Left lung (tissue), 10 donors: ENCODE results near the gene OTUB2. TPM values are rescaled to one million over a fixed set of nuclear protein-coding genes. Genes with fewer than 3 reads are reported as not detected.

Source experiments
- ATAC-seq: fragments of 200-7000 bp; cut with Tn5 transposase; one replicate; pipeline ENCODE4 v1.9.1; 2020; ENCODE audit warnings: moderate library complexity
- DNase-seq, 4 donors: peaks; one replicate each; pipeline ENCODE4 v3.0.0-alpha.2; 2013 to 2020
- H3K27ac ChIP-seq, 2 donors: fragments of 200-600 bp; sonication (generic) in 1 of 2; one replicate each; pipeline versions ENCODE4 v1.5.0 to v1.8.0; 2020 to 2021
- H3K27me3 ChIP-seq, 2 donors: fragments of 200-600 bp; sonication (generic) in 1 of 2; one replicate each; pipeline versions ENCODE4 v1.5.0 to v1.8.0; 2020 to 2021
- H3K36me3 ChIP-seq, 2 donors: fragments of 200-600 bp; sonication (generic) in 1 of 2; one replicate each; pipeline versions ENCODE4 v1.5.0 to v1.8.0; 2020 to 2021
- H3K4me1 ChIP-seq, 2 donors: fragments of 200-600 bp; one replicate each; pipeline ENCODE4 v1.8.0; 2021
- H3K4me3 ChIP-seq, 2 donors: fragments of 200-600 bp; sonication (generic) in 1 of 2; one replicate each; pipeline versions ENCODE4 v1.5.0 to v1.8.0; 2020 to 2021; ENCODE audit warnings: mild to moderate bottlenecking in 1 of 2
- H3K9me3 ChIP-seq, 2 donors: fragments of 200-600 bp; sonication (generic) in 1 of 2; one replicate each; pipeline versions ENCODE4 v1.5.0 to v1.8.0; 2020 to 2021
- CTCF ChIP-seq, 2 donors: fragments of 200-600 bp; sonication (generic) in 1 of 2; IDR thresholded peaks; one replicate each; pipeline versions ENCODE4 v1.5.0 to v1.8.0; 2021; ENCODE audit warnings: antibody characterized with exemption in 2 of 2
- intact Hi-C, 2 donors: fragments of 100-400 bp; cut with DNase I; formaldehyde crosslinking; loops; one replicate each; pipeline versions ENCODE4 v1.11.2 to v1.14.2; 2022
- polyA plus RNA-seq, 6 donors: library from polyadenylated mRNA; unstranded; fragments of 120-200 nt; gene quantifications; one replicate each; pipeline ENCODE4 v1.2.1, GENCODE V29; 2013; ENCODE audit not compliant: insufficient read length in 6 of 6
- total RNA-seq, 2 donors: library from RNA; stranded (reverse); fragmentation: NEBNext Ultra II Directional; extraction: Animal tissue kit (Norgen Biotek cat#: 25700); gene quantifications; one replicate each; pipeline ENCODE4 v1.2.1, GENCODE V29; 2021
- donor health status: DM: no; HTN: yes; CAD: no.
- donor health status: DM: no; HTN: no; CAD: no.

Gene OTUB2
- total and polyA plus RNA-seq, 8 donors, result 1.2 to 5.4 (median 3.9) TPM

DNA sequence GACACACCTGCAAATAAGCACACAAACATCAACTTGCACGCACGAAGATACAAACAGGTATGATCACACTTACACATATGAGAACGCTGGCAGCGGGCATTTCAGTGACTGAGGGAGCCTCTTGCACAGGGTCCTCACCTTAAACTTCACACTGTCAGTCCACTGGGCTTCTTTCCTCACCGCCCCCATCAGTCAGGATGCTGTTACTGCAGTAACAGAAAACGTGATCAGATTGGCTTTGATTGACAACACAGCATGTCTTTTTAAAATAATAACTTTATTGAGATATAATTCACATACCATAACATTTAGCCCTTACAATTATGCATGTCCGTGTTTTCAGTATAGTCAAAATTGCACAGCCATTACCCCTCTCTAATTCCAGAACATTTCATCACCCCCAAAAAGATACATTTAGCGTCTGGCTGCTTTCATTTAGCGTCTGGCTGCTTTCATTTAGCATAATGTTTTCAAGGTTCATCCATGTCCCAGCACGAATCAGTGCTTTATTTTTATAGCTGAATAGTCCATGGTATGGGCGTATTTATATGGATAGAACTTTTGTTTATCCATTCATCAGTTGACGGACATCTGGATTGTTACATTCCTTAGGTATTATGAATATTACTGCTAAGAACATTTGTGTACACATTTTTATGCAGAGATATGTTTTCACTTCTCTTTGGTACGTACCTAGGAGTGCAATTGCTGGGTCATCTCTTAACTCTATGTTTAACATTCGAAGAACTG is 20.6 kb upstream of the OTUB2 start:
- H3K4me3 ChIP-seq, result no peak overlapping the region
- intact Hi-C loops, result no loop called here
- DNase-seq (peak in 1 of 4 donors; percentile 5), ATAC-seq (no peak)
- no peaks in the 10 kb centered on the region for H3K9me3 ChIP-seq
- peak; percentile 11 to 18 for TF ChIP-seq CTCF (IDR thresholded peaks at IDR 0.05)
- H3K36me3 ChIP-seq, result no peaks in the 10 kb centered on the region
- no peak overlapping the region for H3K27ac ChIP-seq
- H3K4me1 ChIP-seq, result no peaks in the 10 kb centered on the region
- peaks cover 0 to 27% of the 10 kb centered on the region in 2 donors for H3K27me3 ChIP-seq

DNA sequence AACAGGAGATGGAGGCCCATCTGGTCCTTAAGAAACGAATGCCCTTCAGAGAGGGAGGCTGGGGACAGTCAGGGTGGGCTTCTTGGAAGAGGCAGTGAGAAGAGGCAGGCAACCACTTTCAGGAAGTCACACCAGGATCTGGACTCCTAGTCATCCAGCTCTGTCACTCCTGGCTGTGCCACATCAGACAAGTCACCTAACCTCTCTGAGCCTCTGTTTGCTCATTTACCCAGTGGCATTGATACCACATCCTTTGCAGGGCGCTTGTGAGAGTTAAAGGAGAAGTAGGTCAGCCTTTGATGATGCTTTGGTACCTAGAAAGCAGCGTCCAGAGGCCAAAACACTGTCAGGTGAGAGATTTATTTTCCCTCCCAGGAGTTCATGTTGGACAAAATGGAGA is 17.9 kb upstream of the OTUB2 start:
- DNase-seq (peak in 1 of 4 donors; percentile 1), ATAC-seq (no peak)
- Histone ChIP-seq H3K27me3 (peaks cover 0 to 10% of the 10 kb centered on the region in 2 donors), H3K27ac (no peak overlapping the region), H3K9me3 (no peaks in the 10 kb centered on the region), H3K4me1 (no peaks in the 10 kb centered on the region), H3K36me3 (no peaks in the 10 kb centered on the region), H3K4me3 (no peak overlapping the region)
- no peak for TF ChIP-seq CTCF (IDR thresholded peaks at IDR 0.05)
- intact Hi-C loops, result no loop called here

DNA sequence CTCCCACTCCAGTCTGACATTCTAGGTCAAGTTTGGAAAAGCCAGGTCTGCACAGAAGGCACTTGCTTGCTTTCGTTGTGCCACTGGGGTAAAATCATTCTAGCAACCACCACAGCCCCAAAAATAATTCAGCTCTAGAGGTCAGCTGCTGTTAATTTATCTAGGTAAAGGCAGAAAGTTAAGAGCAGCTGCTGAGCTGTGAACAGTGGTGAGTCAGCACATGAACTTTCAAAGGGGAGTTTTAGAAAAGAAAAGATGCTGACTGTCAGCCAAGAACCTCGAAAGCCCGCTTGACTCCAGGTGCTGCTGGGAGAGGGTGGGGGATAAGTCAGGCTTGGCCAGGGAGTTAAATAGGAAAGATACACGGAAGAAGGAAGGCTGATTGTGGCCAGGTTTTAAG is 16.4 kb upstream of the OTUB2 start:
- ATAC-seq (peak; percentile 44), DNase-seq (no peak)
- intact Hi-C loops, result no loop called here
- peaks cover 0 to 10% of the 10 kb centered on the region in 2 donors for H3K27me3 ChIP-seq
- H3K9me3 ChIP-seq, result no peaks in the 10 kb centered on the region
- no peak overlapping the region for H3K4me3 ChIP-seq
- H3K27ac ChIP-seq, result no peak overlapping the region
- TF ChIP-seq CTCF (IDR thresholded peaks at IDR 0.05), result no peak
- H3K4me1 ChIP-seq, result no peaks in the 10 kb centered on the region
- H3K36me3 ChIP-seq, result no peaks in the 10 kb centered on the region

DNA sequence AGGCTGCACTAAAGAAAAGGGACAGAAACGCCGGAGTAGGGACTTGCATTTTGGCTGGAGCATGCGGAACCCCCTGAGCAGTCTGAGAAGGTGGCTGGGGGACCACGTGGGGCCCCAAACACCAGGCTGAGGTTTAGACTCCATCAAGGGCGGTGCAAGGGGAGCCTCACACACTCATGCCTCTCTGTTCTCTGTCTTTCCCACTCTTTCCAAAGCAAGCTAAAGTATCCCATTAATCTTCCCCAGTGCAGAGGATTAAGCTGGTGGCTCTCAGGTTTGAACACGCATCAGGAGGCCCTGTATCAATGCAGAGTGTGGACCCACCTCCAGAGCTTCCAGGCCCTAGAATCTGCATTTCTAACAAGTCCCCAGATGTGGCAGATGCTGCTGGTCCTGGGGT is 15.5 kb upstream of the OTUB2 start:
- ATAC-seq (no peak), DNase-seq (no peak)
- Histone ChIP-seq H3K36me3 (no peaks in the 10 kb centered on the region), H3K27me3 (peaks cover 0 to 10% of the 10 kb centered on the region in 2 donors), H3K9me3 (no peaks in the 10 kb centered on the region), H3K27ac (no peak overlapping the region), H3K4me3 (no peak overlapping the region), H3K4me1 (no peaks in the 10 kb centered on the region)
- intact Hi-C loops, result no loop called here
- TF ChIP-seq CTCF (IDR thresholded peaks at IDR 0.05), result no peak

- Histone ChIP-seq H3K36me3 (no peaks in the 10 kb centered on the region), H3K27me3 (peaks cover 0 to 10% of the 10 kb centered on the region in 2 donors), H3K9me3 (no peaks in the 10 kb centered on the region), H3K4me3 (no peak overlapping the region), H3K4me1 (no peaks in the 10 kb centered on the region), H3K27ac (no peak overlapping the region)
- intact Hi-C loops, result no loop called here
- no peak for TF ChIP-seq CTCF (IDR thresholded peaks at IDR 0.05)
- DNase-seq (no peak), ATAC-seq (no peak)
Measured at GRCh38 chr14:94011795-94012194, 14.3 kb upstream of the OTUB2 start.
